Measurements from ENCODE around the gene TK1.

- no peak for TF ChIP-seq EP300 (IDR thresholded peaks at IDR 0.05; ENCODE audit: borderline replicate concordance)
- no peak for TF ChIP-seq REST (IDR thresholded peaks at IDR 0.05; ENCODE audit: low read depth)
- no peak for TF ChIP-seq ZBTB7A (IDR thresholded peaks at IDR 0.05; ENCODE audit: low read depth)
- TF ChIP-seq TAF1 (IDR thresholded peaks at IDR 0.05; ENCODE audit: low read depth), result no peak
- TF ChIP-seq RAD21 (IDR thresholded peaks at IDR 0.05; ENCODE audit: low read depth), result no peak
Measured at GRCh38 chr17:78146471-78146869, 40.4 kb downstream of the TK1 start.

Data from Ishikawa (cell line).